Uterus (tissue), 4 donors: ENCODE data around the gene UBAP1L. TPM values are rescaled to one million over a fixed set of nuclear protein-coding genes. Genes with fewer than 3 reads are reported as not detected.

Experiments used
- DNase-seq, 2 donors: peaks; one replicate each; pipeline ENCODE4 v3.0.0-alpha.2; 2019 to 2020
- H3K27ac ChIP-seq, 2 donors: fragments of 200-600 bp; sonication (generic); 1 replicate in 1 of 2; 2 replicates in 1 of 2; pipeline ENCODE4 v1.5.1; 2016 to 2018
- H3K27me3 ChIP-seq, 2 donors: fragments of 200-600 bp; sonication (generic); one replicate each; pipeline ENCODE4 v1.5.1; 2018 to 2019; ENCODE audit warnings: control low read depth in 1 of 2
- H3K36me3 ChIP-seq, 2 donors: fragments of 200-600 bp; sonication (generic); one replicate each; pipeline ENCODE4 v1.5.1; 2019; ENCODE audit warnings: control low read depth in 1 of 2
- H3K4me1 ChIP-seq, 2 donors: fragments of 200-600 bp; sonication (generic); one replicate each; pipeline ENCODE4 v1.5.1; 2018 to 2019; ENCODE audit warnings: control low read depth in 1 of 2
- H3K4me3 ChIP-seq, 2 donors: fragments of 200-600 bp; sonication (generic); 1 replicate in 1 of 2; 2 replicates in 1 of 2; pipeline ENCODE4 v1.5.1; 2018 to 2019; ENCODE audit warnings: mild to moderate bottlenecking in 1 of 2
- H3K9me3 ChIP-seq, 2 donors: fragments of 200-600 bp; sonication (generic); one replicate each; pipeline ENCODE4 v1.5.1; 2019; ENCODE audit warnings: control low read depth in 1 of 2
- POLR2A ChIP-seq, 2 donors: fragments of 450-650 bp; IDR thresholded peaks; one replicate each; pipeline ENCODE4 v1.6.1; 2016; ENCODE audit warnings: antibody characterized with exemption in 2 of 2, mild to moderate bottlenecking in 1 of 2, moderate library complexity in 1 of 2
- intact Hi-C: fragments of 100-400 bp; cut with DNase I; formaldehyde crosslinking; loops from one replicate; pipeline ENCODE4 v1.15.1; 2023; ENCODE audit warnings: low total_unique reads
- total RNA-seq, 4 donors: library from RNA; depleted of rRNA in 3 of 4; stranded (reverse); fragments of >200 nt in 3 of 4; gene quantifications; one replicate each; pipeline versions ENCODE4 v1.1.0 to v1.2.4, GENCODE V29; 2014 to 2023
- TF ChIP-seq, protein P1 (sequence below), 4 experiments: fragments of 200-600 bp in 2 of 4; fragments of 450-650 bp in 2 of 4; sonication (generic) in 2 of 4; IDR thresholded peaks; one replicate each; pipeline ENCODE4 v1.5.1; 2016 to 2019; ENCODE audit warnings: antibody characterized with exemption in 4 of 4, mild to moderate bottlenecking in 2 of 4, moderate library complexity in 1 of 4
- donor health status: DM: yes; HTN: yes; CAD: no.

The UBAP1L gene
- total RNA-seq, 4 donors from 2014 or later, result 0.77 to 16.0 (median 3.8) TPM

DNA sequence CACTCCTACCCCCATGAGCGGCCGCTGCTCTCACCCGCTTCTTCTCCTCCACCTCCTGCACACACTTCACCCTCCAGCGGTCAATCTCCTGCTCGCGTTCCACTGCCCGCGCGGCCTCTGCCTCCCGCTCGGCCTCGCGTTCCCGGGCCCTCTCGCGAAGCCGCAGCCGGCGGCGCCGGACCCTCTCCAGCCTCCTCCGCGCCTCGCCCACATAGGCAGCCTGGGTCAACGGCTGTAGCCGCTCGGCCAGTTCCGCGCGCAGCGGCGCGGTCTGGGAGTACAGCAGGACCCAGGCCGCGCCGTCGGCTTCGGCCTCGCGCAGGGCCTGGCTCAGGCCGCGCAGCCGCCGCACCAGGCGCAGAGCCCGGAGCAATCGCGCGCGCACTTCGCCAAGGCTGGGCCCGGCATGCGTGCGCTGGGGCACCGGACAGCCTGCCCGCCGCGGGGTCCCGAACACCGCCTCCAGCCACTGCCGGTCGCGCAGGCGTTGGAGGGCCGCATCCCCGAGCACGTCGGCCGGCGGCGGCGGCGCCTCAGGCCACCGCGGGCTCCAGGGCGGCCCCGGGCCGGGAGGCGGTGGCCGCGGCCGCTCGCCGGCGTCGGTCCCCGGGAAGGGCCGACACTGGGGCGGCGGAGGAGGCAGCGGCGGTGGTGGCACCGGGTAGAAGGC lies 18.0 kb upstream of the UBAP1L start:
- H3K9me3 ChIP-seq, result no peaks in the 10 kb centered on the region
- no peaks in the 10 kb centered on the region for H3K36me3 ChIP-seq
- no peak for DNase-seq
- H3K4me3 ChIP-seq, result peak overlapping the region; percentile 60 to 70
- peak overlapping the region; percentile 77 to 87 for H3K27ac ChIP-seq
- intact Hi-C loops, result no loop called here
- H3K4me1 ChIP-seq, result peaks cover 0 to 7% of the 10 kb centered on the region in 2 donors
- TF ChIP-seq, protein P1, sequence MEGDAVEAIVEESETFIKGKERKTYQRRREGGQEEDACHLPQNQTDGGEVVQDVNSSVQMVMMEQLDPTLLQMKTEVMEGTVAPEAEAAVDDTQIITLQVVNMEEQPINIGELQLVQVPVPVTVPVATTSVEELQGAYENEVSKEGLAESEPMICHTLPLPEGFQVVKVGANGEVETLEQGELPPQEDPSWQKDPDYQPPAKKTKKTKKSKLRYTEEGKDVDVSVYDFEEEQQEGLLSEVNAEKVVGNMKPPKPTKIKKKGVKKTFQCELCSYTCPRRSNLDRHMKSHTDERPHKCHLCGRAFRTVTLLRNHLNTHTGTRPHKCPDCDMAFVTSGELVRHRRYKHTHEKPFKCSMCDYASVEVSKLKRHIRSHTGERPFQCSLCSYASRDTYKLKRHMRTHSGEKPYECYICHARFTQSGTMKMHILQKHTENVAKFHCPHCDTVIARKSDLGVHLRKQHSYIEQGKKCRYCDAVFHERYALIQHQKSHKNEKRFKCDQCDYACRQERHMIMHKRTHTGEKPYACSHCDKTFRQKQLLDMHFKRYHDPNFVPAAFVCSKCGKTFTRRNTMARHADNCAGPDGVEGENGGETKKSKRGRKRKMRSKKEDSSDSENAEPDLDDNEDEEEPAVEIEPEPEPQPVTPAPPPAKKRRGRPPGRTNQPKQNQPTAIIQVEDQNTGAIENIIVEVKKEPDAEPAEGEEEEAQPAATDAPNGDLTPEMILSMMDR (IDR thresholded peaks at IDR 0.05), result no peak
- no peak for TF ChIP-seq POLR2A (IDR thresholded peaks at IDR 0.05)
- no peaks in the 10 kb centered on the region for H3K27me3 ChIP-seq

DNA sequence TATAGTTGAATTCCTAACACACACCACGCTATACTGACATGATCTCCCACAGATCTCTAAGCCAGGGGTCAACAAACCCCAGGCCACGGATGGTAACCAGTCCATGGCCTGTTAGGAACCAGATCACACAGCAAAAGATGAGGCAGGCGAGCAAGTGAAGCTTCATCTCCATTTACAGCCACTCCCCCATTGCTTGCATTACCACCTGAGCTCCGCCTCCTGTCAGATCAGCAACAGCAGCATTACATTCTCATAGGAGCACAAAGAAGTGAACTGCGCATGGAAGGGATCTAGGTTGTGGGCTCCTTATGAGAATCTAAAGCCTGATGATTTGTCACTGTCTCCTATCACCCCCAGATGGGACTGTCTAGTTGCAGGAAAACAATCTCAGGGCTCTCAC lies 15.9 kb upstream of the UBAP1L start:
- no peaks in the 10 kb centered on the region for H3K27me3 ChIP-seq
- no peaks in the 10 kb centered on the region for H3K36me3 ChIP-seq
- intact Hi-C loops, result no loop called here
- no peak overlapping the region for H3K27ac ChIP-seq
- H3K4me3 ChIP-seq, result no peak overlapping the region
- no peak for DNase-seq
- H3K4me1 ChIP-seq, result peaks cover 0 to 7% of the 10 kb centered on the region in 2 donors
- TF ChIP-seq, protein P1 (IDR thresholded peaks at IDR 0.05), result no peak
- TF ChIP-seq POLR2A (IDR thresholded peaks at IDR 0.05), result no peak
- no peaks in the 10 kb centered on the region for H3K9me3 ChIP-seq

DNA sequence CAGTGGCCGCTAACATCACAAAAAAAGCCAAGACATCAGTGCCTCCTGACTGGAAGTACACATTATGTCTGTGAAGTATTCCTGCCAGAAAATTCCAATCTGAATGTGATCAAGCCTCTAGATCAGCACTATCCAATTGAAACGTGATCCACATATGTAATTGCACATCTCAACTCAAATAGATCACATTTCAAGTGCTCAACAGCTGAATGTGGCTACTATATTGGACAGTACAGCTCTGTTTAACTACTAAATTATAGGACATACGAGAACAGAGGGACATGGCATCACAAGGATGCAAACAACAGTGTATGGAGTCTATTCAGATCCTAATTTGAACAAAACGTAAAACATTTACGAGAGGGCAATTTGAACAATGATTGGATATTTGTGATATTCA lies 542 bp upstream of the UBAP1L start:
- Histone ChIP-seq H3K4me1 (no peaks in the 10 kb centered on the region), H3K4me3 (no peak overlapping the region), H3K9me3 (no peaks in the 10 kb centered on the region), H3K36me3 (no peaks in the 10 kb centered on the region), H3K27ac (no peak overlapping the region), H3K27me3 (no peaks in the 10 kb centered on the region)
- intact Hi-C loops, result no loop called here
- DNase-seq, result no peak
- no peak for TF ChIP-seq POLR2A (IDR thresholded peaks at IDR 0.05)

DNA sequence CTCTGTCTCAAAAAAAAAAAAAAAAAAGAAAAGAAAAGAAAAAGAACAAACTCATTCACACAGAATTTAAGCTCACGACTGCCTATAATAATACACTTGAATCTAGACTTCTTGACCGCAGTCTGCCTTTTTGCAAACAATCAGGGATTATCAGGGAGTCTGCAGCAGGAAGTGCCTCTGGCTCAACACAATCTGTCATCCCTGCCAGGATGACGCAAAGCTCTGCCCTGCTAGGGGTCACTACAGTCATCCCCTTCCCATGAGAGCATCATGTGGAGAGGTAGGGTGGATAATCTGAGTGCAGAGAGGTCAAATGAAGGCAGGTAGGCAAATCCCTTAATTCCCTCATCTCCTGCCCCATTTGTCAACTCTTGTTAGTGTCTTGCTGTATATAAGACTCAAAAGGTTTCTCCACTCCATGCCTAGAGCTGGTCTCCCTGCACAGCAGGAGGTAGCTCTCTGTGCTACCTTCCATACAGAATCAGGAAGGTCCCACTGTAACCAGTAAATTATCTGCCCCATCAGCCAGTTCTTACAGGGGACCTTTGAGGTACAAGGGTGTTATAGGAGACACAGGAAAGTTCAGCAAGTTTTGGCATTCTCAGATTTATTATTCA lies 4.2 kb downstream of the UBAP1L start:
- no peaks in the 10 kb centered on the region for H3K27me3 ChIP-seq
- no peaks in the 10 kb centered on the region for H3K4me1 ChIP-seq
- DNase-seq, result no peak
- H3K4me3 ChIP-seq, result no peak overlapping the region
- no peak overlapping the region for H3K27ac ChIP-seq
- intact Hi-C loops, result no loop called here
- no peaks in the 10 kb centered on the region for H3K9me3 ChIP-seq
- no peaks in the 10 kb centered on the region for H3K36me3 ChIP-seq
- no peak for TF ChIP-seq POLR2A (IDR thresholded peaks at IDR 0.05)
- TF ChIP-seq, protein P1 (IDR thresholded peaks at IDR 0.05), result no peak

DNA sequence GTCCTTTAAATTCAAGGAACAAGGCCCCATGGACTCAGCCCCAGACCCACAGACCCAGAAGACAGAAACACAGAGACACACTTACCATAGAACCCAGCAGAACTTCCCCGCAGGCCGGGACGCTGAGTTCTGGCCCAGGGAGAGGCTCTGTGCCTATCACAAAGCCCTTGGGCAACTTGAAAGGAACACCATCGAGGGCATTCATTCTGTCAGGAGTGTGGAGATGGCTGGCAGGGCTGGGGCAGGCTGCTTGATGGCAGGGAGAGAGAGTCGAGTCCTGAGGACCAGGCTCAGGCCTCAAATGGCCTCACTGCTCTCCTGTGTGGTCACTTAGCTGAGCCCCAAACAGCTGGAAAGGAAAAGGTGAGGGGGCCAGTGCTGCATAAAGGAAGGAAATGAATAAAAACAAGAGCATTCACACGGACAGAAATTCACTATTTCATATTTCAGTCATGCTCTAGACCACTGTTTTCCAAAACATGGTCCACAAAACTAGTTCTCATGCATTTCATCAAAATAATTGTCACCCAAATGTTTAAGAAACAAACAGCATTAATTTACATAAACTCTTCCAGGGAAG lies 8.9 kb downstream of the UBAP1L start:
- Histone ChIP-seq H3K27me3 (no peaks in the 10 kb centered on the region), H3K27ac (no peak overlapping the region), H3K4me3 (no peak overlapping the region), H3K36me3 (no peaks in the 10 kb centered on the region), H3K4me1 (no peaks in the 10 kb centered on the region), H3K9me3 (no peaks in the 10 kb centered on the region)
- intact Hi-C loops, result no loop called here
- DNase-seq, result no peak
- TF ChIP-seq, protein P1 (IDR thresholded peaks at IDR 0.05), result no peak
- no peak for TF ChIP-seq POLR2A (IDR thresholded peaks at IDR 0.05)
